ENCODE measurements around the gene LSM10. TPM values are rescaled to one million over a fixed set of nuclear protein-coding genes. Genes with fewer than 3 reads are reported as not detected.

LSM10 gene
- total RNA-seq, 4 donors from 2014 or later: 19.1 to 52.7 (median 49.0) TPM

GRCh38 chr1:36414384-36414783 is 16.7 kb upstream of the LSM10 start:
- WGBS, 2 donors: 86 to 89% methylated on average over 4 of the region's 4 CpGs
- Histone ChIP-seq H3K36me3 (peaks cover 0 to 11% of the 10 kb centered on the region in 2 donors), H3K4me3 (replicated peaks in 1 of 3) (no peak overlapping the region), H3K27me3 (no peaks in the 10 kb centered on the region), H3K4me1 (peaks cover 0 to 7% of the 10 kb centered on the region in 2 donors), H3K9me3 (no peaks in the 10 kb centered on the region), H3K27ac (no peak overlapping the region)
- intact Hi-C loops (cut with DNase I): no loop called here
- DNase-seq: no peak
- TF ChIP-seq POLR2A (IDR thresholded peaks at IDR 0.05) (no peak), CTCF (IDR thresholded peaks at IDR 0.05) (no peak)

GRCh38 chr1:36411674-36412648 is 14.3 kb upstream of the LSM10 start:
- intact Hi-C loops (cut with DNase I): no loop called here
- peaks cover 0 to 7% of the 10 kb centered on the region in 2 donors for H3K4me1 ChIP-seq
- no peaks in the 10 kb centered on the region for H3K36me3 ChIP-seq
- H3K27ac ChIP-seq: peak overlapping the region in 1 of 3 donors; percentile 24
- no peak for DNase-seq
- TF ChIP-seq POLR2A (IDR thresholded peaks at IDR 0.05) (no peak), CTCF (IDR thresholded peaks at IDR 0.05) (no peak)
- no peaks in the 10 kb centered on the region for H3K27me3 ChIP-seq
- 62% methylated on average over 11 of the region's 11 CpGs for WGBS, 2 donors
- no peaks in the 10 kb centered on the region for H3K9me3 ChIP-seq
- H3K4me3 ChIP-seq (replicated peaks in 1 of 3): no peak overlapping the region

- intact Hi-C loops (cut with DNase I): no loop called here
- H3K27ac ChIP-seq: no peak overlapping the region
- H3K4me3 ChIP-seq (replicated peaks in 1 of 3): no peak overlapping the region
- 75 to 83% methylated on average over 2 of the region's 2 CpGs for WGBS, 2 donors
- peaks cover 0 to 7% of the 10 kb centered on the region in 2 donors for H3K4me1 ChIP-seq
- TF ChIP-seq POLR2A (IDR thresholded peaks at IDR 0.05) (no peak), CTCF (IDR thresholded peaks at IDR 0.05) (no peak)
- no peaks in the 10 kb centered on the region for H3K27me3 ChIP-seq
- H3K36me3 ChIP-seq: no peaks in the 10 kb centered on the region
- H3K9me3 ChIP-seq: no peaks in the 10 kb centered on the region
- no peak for DNase-seq
These were observed 10.8 kb upstream of the LSM10 start for GRCh38 chr1:36408479-36408878.

- Histone ChIP-seq H3K9me3 (no peaks in the 10 kb centered on the region), H3K4me1 (peaks cover 0 to 2% of the 10 kb centered on the region in 2 donors), H3K4me3 (replicated peaks in 1 of 3) (no peak overlapping the region), H3K36me3 (no peaks in the 10 kb centered on the region), H3K27me3 (no peaks in the 10 kb centered on the region), H3K27ac (no peak overlapping the region)
- no peak for TF ChIP-seq CTCF (IDR thresholded peaks at IDR 0.05)
- TF ChIP-seq POLR2A (IDR thresholded peaks at IDR 0.05): no peak
- 94 to 97% methylated on average over 1 of the region's 1 CpG for WGBS, 2 donors
- DNase-seq: no peak
- intact Hi-C loops (cut with DNase I): no loop called here
These were observed 8.7 kb upstream of the LSM10 start for GRCh38 chr1:36406440-36406839.

GRCh38 chr1:36402504-36402890 is 4.8 kb upstream of the LSM10 start:
- H3K36me3 ChIP-seq: no peaks in the 10 kb centered on the region
- TF ChIP-seq CTCF (IDR thresholded peaks at IDR 0.05) (no peak), POLR2A (IDR thresholded peaks at IDR 0.05) (no peak)
- H3K9me3 ChIP-seq: no peaks in the 10 kb centered on the region
- peaks cover 0 to 5% of the 10 kb centered on the region in 2 donors for H3K4me1 ChIP-seq
- intact Hi-C loops (cut with DNase I): no loop called here
- DNase-seq: no peak
- no peak overlapping the region for H3K4me3 ChIP-seq (replicated peaks in 1 of 3)
- WGBS, 2 donors: 89 to 95% methylated on average over 4 of the region's 4 CpGs
- H3K27me3 ChIP-seq: no peaks in the 10 kb centered on the region
- H3K27ac ChIP-seq: no peak overlapping the region
